HEK293T (cell line): ENCODE results near the gene CASP8AP2.
"Not testable (repeated sequence)": the region's sequence is repeated elsewhere in the genome, so short reads cannot be mapped to it uniquely, and the experiment has no call there.

Source experiments
- CTCF ChIA-PET: fragments of 350-600 bp; formaldehyde crosslinking; extraction: SDS; loops from one replicate; lab custom pipeline; 2021; ENCODE audit warnings: antibody characterized with exemption, inconsistent platforms; lab: Yijun Ruan, JAX
- POLR2A ChIA-PET: fragments of 350-600 bp; formaldehyde crosslinking; extraction: SDS; loops from one replicate; lab custom pipeline; 2020; ENCODE audit warnings: antibody characterized with exemption, inconsistent platforms; lab: Yijun Ruan, JAX
- DNase-seq: peaks from one replicate; pipeline ENCODE4 v3.0.0; 2012; ENCODE audit warnings: mixed read lengths; ENCODE audit errors: extremely low spot score
- ARNT ChIP-seq: fragments of 450-650 bp; IDR thresholded peaks from 2 replicates; pipeline ENCODE4 v1.6.1; 2017; ENCODE audit warnings: mild to moderate bottlenecking
- BHLHE40 ChIP-seq: fragments of 450-650 bp; IDR thresholded peaks from 2 replicates; pipeline ENCODE4 v1.6.1; 2016; ENCODE audit warnings: mild to moderate bottlenecking, moderate library complexity, borderline replicate concordance
- CTBP1 ChIP-seq: fragments of 450-650 bp; IDR thresholded peaks from 2 replicates; pipeline ENCODE4 v1.6.1; 2016; ENCODE audit warnings: borderline replicate concordance
- ELF4 ChIP-seq: fragments of 450-650 bp; IDR thresholded peaks from 2 replicates; pipeline ENCODE4 v1.6.1; 2017; ENCODE audit warnings: antibody characterized with exemption
- FOXA1 ChIP-seq: fragments of 450-650 bp; IDR thresholded peaks from 2 replicates; pipeline ENCODE4 v1.6.1; 2016; ENCODE audit warnings: mild to moderate bottlenecking
- FOXK2 ChIP-seq: fragments of 450-650 bp; IDR thresholded peaks from 2 replicates; pipeline ENCODE4 v1.6.1; 2016; ENCODE audit warnings: mild to moderate bottlenecking
- FOXM1 ChIP-seq: fragments of 450-650 bp; IDR thresholded peaks from 2 replicates; pipeline ENCODE4 v1.6.1; 2017; ENCODE audit warnings: mild to moderate bottlenecking, borderline replicate concordance
- HDGF ChIP-seq: fragments of 450-650 bp; IDR thresholded peaks from 2 replicates; pipeline ENCODE4 v1.6.1; 2017; ENCODE audit warnings: antibody characterized with exemption, borderline replicate concordance
- L3MBTL2 ChIP-seq: fragments of 450-650 bp; conservative IDR thresholded peaks from 2 replicates; pipeline ENCODE4 v1.6.1; 2016; ENCODE audit warnings: mild to moderate bottlenecking
- LEF1 ChIP-seq: fragments of 450-650 bp; IDR thresholded peaks from 2 replicates; pipeline ENCODE4 v1.6.1; 2017; ENCODE audit warnings: mild to moderate bottlenecking, borderline replicate concordance
- NFRKB ChIP-seq: fragments of 450-650 bp; IDR thresholded peaks from 2 replicates; pipeline ENCODE4 v1.6.1; 2016; ENCODE audit warnings: mild to moderate bottlenecking, moderate library complexity
- PKNOX1 ChIP-seq: fragments of 450-650 bp; IDR thresholded peaks from 2 replicates; pipeline ENCODE4 v1.6.1; 2016
- SP1 ChIP-seq: fragments of 450-650 bp; IDR thresholded peaks from 2 replicates; pipeline ENCODE4 v1.6.1; 2017
- SUZ12 ChIP-seq: fragments of 450-650 bp; IDR thresholded peaks from 2 replicates; pipeline ENCODE4 v1.6.1; 2016; ENCODE audit warnings: mild to moderate bottlenecking
- TARDBP ChIP-seq: fragments of 450-650 bp; IDR thresholded peaks from 2 replicates; pipeline ENCODE4 v1.6.1; 2016
- ZNF384 ChIP-seq: fragments of 450-650 bp; IDR thresholded peaks from 2 replicates; pipeline ENCODE4 v1.6.1; 2016

CASP8AP2 gene

DNA sequence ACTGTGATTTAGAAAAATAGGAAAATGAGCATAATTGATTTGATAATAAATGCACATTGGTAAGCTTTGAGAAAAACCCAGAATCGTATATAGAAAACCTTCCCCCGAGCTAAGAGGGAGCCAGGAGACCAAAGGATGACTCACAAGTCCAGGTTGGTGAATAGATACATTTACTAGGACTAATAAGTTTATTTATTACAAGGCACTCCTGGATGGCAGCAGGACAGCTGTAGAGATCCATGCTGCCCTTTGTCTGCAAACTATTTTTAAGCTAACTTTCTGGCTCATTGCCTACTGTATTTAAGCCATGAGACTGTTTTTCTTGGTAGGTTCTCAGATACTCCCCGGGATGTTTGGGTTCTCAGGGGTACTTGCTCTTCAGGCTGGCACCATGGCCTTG is 13.4 kb downstream of the CASP8AP2 start:
- CTCF ChIA-PET: interaction anchor here (0.5 kb wide), 1 partner anchor 930 kb away, joined by 3 read pairs; no protein-coding TSS in a partner anchor
- POLR2A ChIA-PET: interaction anchor here (1.2 to 2.2 kb wide), 3 partner anchors 12 to 23 kb away, joined by 4 to 8 read pairs (median 6); partner anchors contain the start of genes CASP8AP2 and MDN1
- DNase-seq: no peak
- no peak for TF ChIP-seq SUZ12
- TF ChIP-seq FOXM1: no peak
- TF ChIP-seq ZNF384: no peak
- TF ChIP-seq FOXA1: no peak
- no peak for TF ChIP-seq ARNT
- TF ChIP-seq LEF1: no peak
- TF ChIP-seq BHLHE40: no peak
- no peak for TF ChIP-seq CTBP1
- no peak for TF ChIP-seq NFRKB
- no peak for TF ChIP-seq ELF4
- TF ChIP-seq TARDBP: no peak
- no peak for TF ChIP-seq SP1
- TF ChIP-seq L3MBTL2: no peak
- TF ChIP-seq PKNOX1: no peak
- no peak for TF ChIP-seq FOXK2
- no peak for TF ChIP-seq HDGF

DNA sequence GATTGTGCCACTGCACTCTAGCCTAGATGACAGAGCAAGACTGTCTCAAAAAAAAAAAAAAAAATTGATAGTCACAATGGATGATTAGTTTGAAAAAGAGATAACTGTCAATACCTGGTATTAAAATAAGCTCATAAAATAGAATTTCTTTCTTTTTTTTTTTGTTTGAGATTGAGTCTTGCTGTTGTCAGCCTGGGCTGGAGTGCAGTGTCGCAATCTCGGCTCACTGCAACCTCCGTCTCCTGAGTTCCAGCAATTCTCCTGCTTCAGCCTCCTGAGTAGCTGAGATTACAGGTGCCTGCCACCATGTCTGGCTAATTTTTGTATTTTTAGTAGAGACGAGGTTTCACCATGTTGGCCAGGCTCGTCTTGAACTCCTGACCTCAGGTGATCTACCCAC is 17.8 kb downstream of the CASP8AP2 start:
- CTCF ChIA-PET, DNase-seq: not testable (repeated sequence)
- POLR2A ChIA-PET: interaction anchor here (0.6 to 1.5 kb wide), 2 partner anchors 14 kb away, joined by 3 to 5 read pairs; no protein-coding TSS in a partner anchor

- TF ChIP-seq FOXM1 (no peak), SP1 (no peak), HDGF (no peak), L3MBTL2 (no peak), TARDBP (no peak), FOXA1 (no peak), BHLHE40 (no peak), SUZ12 (no peak), PKNOX1 (no peak), ZNF384 (no peak), NFRKB (no peak)
- CTCF ChIA-PET: no interaction called here
- POLR2A ChIA-PET: no interaction called here
- no peak for DNase-seq
These were observed 23.4 kb downstream of the CASP8AP2 start for GRCh38 chr6:89853068-89853467.

DNA sequence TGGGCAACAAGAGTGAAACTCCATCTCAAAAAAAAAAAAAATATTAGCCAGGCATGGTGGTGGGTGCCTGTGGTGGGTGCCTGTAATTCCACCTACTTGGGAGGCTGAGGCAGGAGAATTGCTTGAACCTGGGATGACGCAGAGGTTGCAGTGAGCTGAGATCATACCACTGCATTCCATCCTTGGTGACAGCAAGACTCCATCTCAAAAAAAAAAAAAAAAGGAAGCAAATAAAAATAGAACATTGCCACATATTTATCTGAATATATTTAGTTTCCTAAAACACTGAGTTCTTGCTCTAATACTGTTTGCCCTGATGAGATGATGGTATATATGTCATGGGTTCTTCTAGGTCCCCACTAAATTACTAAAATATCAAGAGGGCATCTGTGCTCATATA is 28.4 kb downstream of the CASP8AP2 start:
- POLR2A ChIA-PET: no interaction called here
- no peak for DNase-seq
- CTCF ChIA-PET: no interaction called here
- no peak for TF ChIP-seq FOXK2
- TF ChIP-seq NFRKB: no peak
- TF ChIP-seq LEF1: no peak
- TF ChIP-seq ELF4: no peak
- TF ChIP-seq L3MBTL2: no peak
- TF ChIP-seq CTBP1: no peak
- TF ChIP-seq BHLHE40: no peak
- no peak for TF ChIP-seq PKNOX1
- no peak for TF ChIP-seq TARDBP
- TF ChIP-seq HDGF: no peak
- TF ChIP-seq SP1: no peak
- TF ChIP-seq ARNT: no peak

GRCh38 chr6:89859744-89860143 is 30.1 kb downstream of the CASP8AP2 start:
- no peak for TF ChIP-seq FOXM1
- TF ChIP-seq NFRKB: no peak
- TF ChIP-seq BHLHE40: no peak
- no peak for DNase-seq
- ChIA-PET CTCF (no interaction called here), POLR2A (no interaction called here)

- ChIA-PET POLR2A (interaction anchor here (1.7 kb wide), 1 partner anchor 15 kb away, joined by 5 read pairs; no protein-coding TSS in a partner anchor), CTCF (no interaction called here)
- no peak for TF ChIP-seq FOXK2
- TF ChIP-seq ELF4: no peak
- no peak for TF ChIP-seq SP1
- TF ChIP-seq SUZ12: no peak
- TF ChIP-seq BHLHE40: no peak
- TF ChIP-seq FOXA1: no peak
- no peak for DNase-seq
These were observed 32.6 kb downstream of the CASP8AP2 start for GRCh38 chr6:89862273-89862672.

DNA sequence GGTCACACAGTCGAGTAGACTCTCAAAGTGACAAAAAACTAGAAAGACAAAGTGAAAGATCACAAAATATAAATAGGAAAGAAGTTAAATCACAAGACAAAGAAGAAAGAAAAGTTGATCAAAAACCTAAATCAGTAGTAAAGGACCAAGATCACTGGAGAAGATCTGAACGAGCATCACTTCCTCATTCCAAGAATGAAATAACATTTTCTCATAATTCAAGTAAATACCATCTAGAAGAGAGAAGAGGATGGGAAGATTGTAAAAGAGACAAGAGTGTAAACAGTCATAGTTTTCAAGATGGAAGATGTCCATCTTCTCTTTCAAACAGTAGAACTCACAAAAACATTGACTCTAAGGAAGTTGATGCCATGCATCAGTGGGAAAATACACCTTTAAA is 33.0 kb downstream of the CASP8AP2 start:
- ChIA-PET CTCF (no interaction called here), POLR2A (no interaction called here)
- DNase-seq: no peak
- TF ChIP-seq FOXM1 (no peak), FOXK2 (no peak), BHLHE40 (no peak), ELF4 (no peak), FOXA1 (no peak), SUZ12 (no peak), CTBP1 (no peak), SP1 (no peak), ZNF384 (no peak), TARDBP (no peak), ARNT (no peak), HDGF (no peak), L3MBTL2 (no peak)
